ENCODE results near the gene RBM3.

GRCh38 chrX:48532161-48532560, 42.1 kb upstream of the RBM3 start:
- TF ChIP-seq CTCF (IDR thresholded peaks at IDR 0.05) (no peak), POLR2AphosphoS5 (IDR thresholded peaks at IDR 0.05; ENCODE audit: low read depth, low read length) (no peak), TCF7L2 (IDR thresholded peaks at IDR 0.05; ENCODE audit: low read depth, low read length) (no peak), REST (IDR thresholded peaks at IDR 0.05; ENCODE audit: insufficient read depth in 1 of 2, low read depth in 2 of 2, low read length in 1 of 2) (no peak)
